NB4 (cell line): ENCODE results near the gene PYY.
"Not testable (repeated sequence)": the region's sequence is repeated elsewhere in the genome, so short reads cannot be mapped to it uniquely, and the experiment has no call there.

Experiments used
- DNase-seq: peaks from one replicate; pipeline ENCODE4 v3.0.0; 2010; ENCODE audit warnings: low read depth
- H3K4me3 ChIP-seq: one replicate; pipeline ENCODE4 v1.5.1; 2011; ENCODE audit warnings: mild to moderate bottlenecking, low read depth, low read length, moderate library complexity
- CTCF ChIP-seq: IDR thresholded peaks from one replicate; pipeline ENCODE4 v1.5.1; 2012; ENCODE audit warnings: low read depth, low read length
- MYC ChIP-seq: IDR thresholded peaks from 2 replicates; pipeline ENCODE4 v1.6.1; 2011; ENCODE audit warnings: low read depth, low read length
- POLR2A ChIP-seq: IDR thresholded peaks from 2 replicates; pipeline ENCODE4 v1.6.1; 2011; ENCODE audit warnings: mild to moderate bottlenecking; ENCODE audit not compliant: insufficient read length; ENCODE audit errors: extremely low read depth
- TF ChIP-seq, protein P1 (sequence below): IDR thresholded peaks from 2 replicates; pipeline ENCODE4 v1.6.1; 2011; ENCODE audit warnings: low read depth, low read length

PYY gene

DNA sequence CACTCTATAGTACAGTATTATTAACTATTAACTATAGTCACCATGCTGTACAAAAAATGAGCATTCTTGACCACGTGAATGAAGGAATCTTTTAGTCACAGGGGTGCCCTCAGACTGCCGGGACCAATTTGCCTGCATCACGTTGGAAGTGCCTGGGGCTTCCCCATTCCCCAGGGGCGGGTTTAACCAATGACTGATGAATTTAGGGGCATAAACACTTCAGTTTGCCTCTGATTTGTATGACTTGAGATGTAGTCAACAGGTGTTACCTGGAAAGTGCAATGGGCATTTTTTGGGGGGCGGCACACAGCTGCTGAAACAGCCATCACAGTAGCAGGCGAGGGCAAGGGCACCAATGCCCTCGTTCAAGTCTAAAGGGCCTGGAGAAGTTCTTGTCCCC, 8.7 kb upstream of the PYY start:
- no peak for DNase-seq
- TF ChIP-seq CTCF (no peak), POLR2A (no peak)
- TF ChIP-seq, protein P1, sequence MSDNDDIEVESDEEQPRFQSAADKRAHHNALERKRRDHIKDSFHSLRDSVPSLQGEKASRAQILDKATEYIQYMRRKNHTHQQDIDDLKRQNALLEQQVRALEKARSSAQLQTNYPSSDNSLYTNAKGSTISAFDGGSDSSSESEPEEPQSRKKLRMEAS = no peak
- H3K4me3 ChIP-seq = no peak overlapping the region

- DNase-seq = no peak
- TF ChIP-seq, protein P1 = no peak
- TF ChIP-seq MYC = no peak
- no peak for TF ChIP-seq POLR2A
- no peak for TF ChIP-seq CTCF
- H3K4me3 ChIP-seq = no peak overlapping the region
These were observed 8.2 kb upstream of the PYY start for GRCh38 chr17:43961954-43962353.

GRCh38 chr17:43961292-43961691, 7.6 kb upstream of the PYY start:
- H3K4me3 ChIP-seq, DNase-seq: not testable (repeated sequence)

DNA sequence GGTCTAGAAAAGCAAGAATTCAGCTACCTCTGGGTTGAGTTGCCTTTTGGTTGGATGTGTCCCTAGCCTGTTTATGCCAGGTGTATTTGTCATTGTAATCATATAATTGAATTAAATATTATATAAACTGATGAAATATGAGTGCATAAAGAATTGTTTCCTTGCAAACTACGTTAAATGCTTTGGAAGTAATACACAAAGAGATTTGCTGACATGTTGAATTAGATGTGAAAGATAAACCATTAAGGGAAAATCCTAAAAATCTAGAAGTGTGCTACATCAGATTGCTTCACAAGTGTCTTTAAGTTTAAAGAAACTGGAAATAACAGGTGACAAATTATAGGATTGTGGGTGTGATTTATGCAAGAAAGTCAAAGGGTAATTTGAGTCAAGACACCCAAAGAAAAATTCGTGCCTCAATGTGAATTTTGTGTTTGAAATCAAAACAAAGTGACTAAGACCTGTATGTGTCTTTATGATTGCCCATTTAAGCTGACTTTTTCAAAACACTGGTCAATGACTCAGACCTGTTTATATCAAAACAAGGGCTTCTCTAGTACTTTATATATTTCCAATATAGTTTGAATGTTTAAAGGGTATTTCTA, 5.1 kb upstream of the PYY start:
- TF ChIP-seq CTCF = no peak
- no peak overlapping the region for H3K4me3 ChIP-seq
- DNase-seq = no peak

- no peak overlapping the region for H3K4me3 ChIP-seq
- DNase-seq = no peak
- TF ChIP-seq MYC (no peak), CTCF (no peak)
- TF ChIP-seq, protein P1 = no peak
These were observed 2.5 kb upstream of the PYY start for GRCh38 chr17:43956222-43956621.

- no peak for DNase-seq
- no peak overlapping the region for H3K4me3 ChIP-seq
- no peak for TF ChIP-seq CTCF
These were observed 745 bp downstream of the PYY start for GRCh38 chr17:43952724-43953666.
